CD4-positive, alpha-beta T cell treated with Interleukin-15 for 1 hour (primary cell): Measurements from ENCODE around the gene CCL17.

Source experiments
- DNase-seq: peaks from one replicate; pipeline ENCODE4 v3.0.0-alpha.2; 2020

CCL17 gene

GRCh38 chr16:57401943-57402640 is 2.5 kb upstream of the CCL17 start:
- DNase-seq = no peak

GRCh38 chr16:57405097-57405496 is 530 bp downstream of the CCL17 start:
- no peak for DNase-seq

GRCh38 chr16:57406881-57407280 is 2.3 kb downstream of the CCL17 start:
- no peak for DNase-seq

- no peak for DNase-seq
These were observed 3.2 kb downstream of the CCL17 start for GRCh38 chr16:57407521-57408353.

GRCh38 chr16:57409065-57409464 is 4.5 kb downstream of the CCL17 start:
- DNase-seq = no peak

GRCh38 chr16:57409870-57410587 is 5.5 kb downstream of the CCL17 start:
- no peak for DNase-seq

- DNase-seq = no peak
These were observed 6.9 kb downstream of the CCL17 start for GRCh38 chr16:57411362-57411976.

GRCh38 chr16:57412584-57412983 is 8.0 kb downstream of the CCL17 start:
- DNase-seq = no peak

GRCh38 chr16:57413301-57413730 is 8.7 kb downstream of the CCL17 start:
- peak; percentile 63 for DNase-seq

GRCh38 chr16:57413733-57414132 is 9.2 kb downstream of the CCL17 start:
- no peak for DNase-seq

- DNase-seq = no peak
These were observed 11.5 kb downstream of the CCL17 start for GRCh38 chr16:57416084-57416483.

GRCh38 chr16:57419506-57419905 is 14.9 kb downstream of the CCL17 start:
- no peak for DNase-seq

- DNase-seq = no peak
These were observed 17.7 kb downstream of the CCL17 start for GRCh38 chr16:57422026-57422944.

GRCh38 chr16:57423152-57423551 is 18.6 kb downstream of the CCL17 start:
- no peak for DNase-seq

GRCh38 chr16:57424583-57424982 is 20.0 kb downstream of the CCL17 start:
- no peak for DNase-seq

- DNase-seq = no peak
These were observed 21.8 kb downstream of the CCL17 start for GRCh38 chr16:57426356-57426755.

- DNase-seq = no peak
These were observed 22.7 kb downstream of the CCL17 start for GRCh38 chr16:57427307-57427706.

- no peak for DNase-seq
These were observed 23.3 kb downstream of the CCL17 start for GRCh38 chr16:57427824-57428223.

- no peak for DNase-seq
These were observed 26.4 kb downstream of the CCL17 start for GRCh38 chr16:57430955-57431354.

- DNase-seq = no peak
These were observed 27.9 kb downstream of the CCL17 start for GRCh38 chr16:57432505-57432904.

GRCh38 chr16:57432989-57433388 is 28.4 kb downstream of the CCL17 start:
- DNase-seq = no peak

- DNase-seq = no peak
These were observed 29.4 kb downstream of the CCL17 start for GRCh38 chr16:57434003-57434402.
